ENCODE measurements around the gene SNAP23.
A peak's percentile ranks its signal among the peaks of the same experiment; 100 is the strongest.

Gene SNAP23

DNA sequence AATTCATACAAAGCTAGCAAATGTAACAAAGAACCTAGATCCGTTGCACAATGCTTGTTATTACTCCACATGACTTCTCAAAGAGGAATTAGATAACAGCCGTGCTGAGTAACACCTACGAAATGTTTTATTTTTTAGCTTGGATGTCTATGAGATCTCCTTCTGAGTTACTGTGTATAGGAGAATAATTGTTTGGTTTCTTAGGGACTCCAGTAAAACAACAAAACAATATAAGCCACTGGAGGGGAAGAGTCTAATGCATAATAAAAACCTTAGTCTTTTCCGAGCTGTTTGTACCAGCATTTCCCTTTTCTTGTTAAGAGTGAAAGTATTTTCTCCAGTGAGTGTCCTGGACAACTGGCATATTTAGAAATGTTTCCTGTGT is 15.6 kb downstream of the SNAP23 start:
- Histone ChIP-seq H3K36me3 (peaks cover 3% of the 10 kb centered on the region; the same call in 1 of the 2 replicates), H3K4me3 (ENCODE audit: low read depth, low read length) (no peak overlapping the region), H3K9me3 (no peaks in the 10 kb centered on the region), H3K27me3 (no peaks in the 10 kb centered on the region), H3K4me1 (no peaks in the 10 kb centered on the region)
- TF ChIP-seq, protein P1, sequence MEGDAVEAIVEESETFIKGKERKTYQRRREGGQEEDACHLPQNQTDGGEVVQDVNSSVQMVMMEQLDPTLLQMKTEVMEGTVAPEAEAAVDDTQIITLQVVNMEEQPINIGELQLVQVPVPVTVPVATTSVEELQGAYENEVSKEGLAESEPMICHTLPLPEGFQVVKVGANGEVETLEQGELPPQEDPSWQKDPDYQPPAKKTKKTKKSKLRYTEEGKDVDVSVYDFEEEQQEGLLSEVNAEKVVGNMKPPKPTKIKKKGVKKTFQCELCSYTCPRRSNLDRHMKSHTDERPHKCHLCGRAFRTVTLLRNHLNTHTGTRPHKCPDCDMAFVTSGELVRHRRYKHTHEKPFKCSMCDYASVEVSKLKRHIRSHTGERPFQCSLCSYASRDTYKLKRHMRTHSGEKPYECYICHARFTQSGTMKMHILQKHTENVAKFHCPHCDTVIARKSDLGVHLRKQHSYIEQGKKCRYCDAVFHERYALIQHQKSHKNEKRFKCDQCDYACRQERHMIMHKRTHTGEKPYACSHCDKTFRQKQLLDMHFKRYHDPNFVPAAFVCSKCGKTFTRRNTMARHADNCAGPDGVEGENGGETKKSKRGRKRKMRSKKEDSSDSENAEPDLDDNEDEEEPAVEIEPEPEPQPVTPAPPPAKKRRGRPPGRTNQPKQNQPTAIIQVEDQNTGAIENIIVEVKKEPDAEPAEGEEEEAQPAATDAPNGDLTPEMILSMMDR (IDR thresholded peaks at IDR 0.05; ENCODE audit: low read depth, low read length) = no peak
- no peak for DNase-seq

DNA sequence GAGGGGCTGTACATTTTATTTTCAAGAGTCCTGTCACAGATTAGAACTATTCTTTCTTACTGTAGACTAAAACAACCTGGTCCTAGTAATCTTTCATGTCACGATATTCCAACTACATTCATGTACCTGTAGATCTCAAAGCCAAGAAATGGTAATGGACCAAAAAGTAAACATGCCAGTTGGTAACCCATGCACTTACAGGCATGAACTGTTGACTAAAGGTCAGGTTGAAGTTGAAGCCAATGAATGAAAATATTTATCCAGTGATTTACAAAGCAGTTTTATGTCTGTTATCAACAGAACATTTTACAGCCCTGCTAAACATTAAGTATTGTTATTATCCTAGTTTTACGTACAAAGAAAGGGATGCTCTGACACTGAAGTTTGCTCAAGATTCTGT is 27.9 kb downstream of the SNAP23 start:
- TF ChIP-seq, protein P1 (IDR thresholded peaks at IDR 0.05; ENCODE audit: low read depth, low read length) = no peak
- H3K27me3 ChIP-seq = no peaks in the 10 kb centered on the region
- H3K4me1 ChIP-seq = no peaks in the 10 kb centered on the region
- peaks cover 4% of the 10 kb centered on the region; the same call in 1 of the 2 replicates for H3K36me3 ChIP-seq
- DNase-seq = no peak
- H3K9me3 ChIP-seq = no peaks in the 10 kb centered on the region
- H3K4me3 ChIP-seq (ENCODE audit: low read depth, low read length) = no peak overlapping the region

DNA sequence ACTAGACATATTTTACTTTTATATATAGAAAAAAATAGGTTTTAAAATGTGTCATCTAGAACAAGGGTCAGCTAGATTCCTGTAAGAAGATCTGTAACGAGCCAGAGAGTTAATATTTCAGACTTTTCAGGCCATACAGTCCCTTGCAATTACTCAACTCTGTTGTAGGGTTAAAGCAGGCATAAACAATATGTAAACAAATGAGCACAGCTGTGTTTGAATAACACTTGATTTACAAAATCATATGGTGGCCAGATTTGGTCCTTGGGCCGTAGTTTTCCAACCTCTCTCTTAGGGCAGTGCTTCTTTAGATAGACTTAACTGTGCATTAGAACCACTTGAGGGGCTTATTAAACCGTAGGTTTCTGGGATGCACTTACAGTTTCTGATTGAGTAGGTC is 33.5 kb downstream of the SNAP23 start:
- TF ChIP-seq, protein P1 (IDR thresholded peaks at IDR 0.05; ENCODE audit: low read depth, low read length) = no peak
- Histone ChIP-seq H3K4me1 (no peaks in the 10 kb centered on the region), H3K36me3 (peaks cover 7% of the 10 kb centered on the region), H3K27me3 (no peaks in the 10 kb centered on the region), H3K4me3 (ENCODE audit: low read depth, low read length) (no peak overlapping the region), H3K9me3 (no peaks in the 10 kb centered on the region; the same call in 1 of the 2 replicates)
- DNase-seq = no peak

DNA sequence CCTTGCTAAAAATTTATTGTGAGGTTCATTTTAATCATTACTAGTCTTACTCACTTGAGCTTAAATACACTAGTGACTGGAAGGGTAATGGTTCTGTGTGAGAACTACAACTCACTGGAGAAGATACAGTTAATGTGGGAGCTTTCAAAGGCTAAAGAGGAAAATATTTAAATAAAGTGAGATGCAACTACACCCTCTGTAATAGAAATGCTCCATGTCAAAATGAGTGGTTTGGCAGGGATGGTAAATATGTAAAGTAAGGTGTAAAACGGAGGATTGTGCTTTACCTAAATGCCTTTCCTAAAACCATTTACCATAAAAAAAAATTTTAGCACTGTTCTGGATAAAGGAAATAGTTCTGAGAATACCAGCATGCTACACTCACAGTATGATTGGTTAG is 37.8 kb downstream of the SNAP23 start:
- Histone ChIP-seq H3K36me3 (peaks cover 6% of the 10 kb centered on the region; the same call in 1 of the 2 replicates), H3K4me3 (ENCODE audit: low read depth, low read length) (no peak overlapping the region), H3K27me3 (no peaks in the 10 kb centered on the region), H3K4me1 (no peaks in the 10 kb centered on the region), H3K9me3 (no peaks in the 10 kb centered on the region; the same call in 1 of the 2 replicates)
- no peak for DNase-seq
- TF ChIP-seq, protein P1 (IDR thresholded peaks at IDR 0.05; ENCODE audit: low read depth, low read length) = no peak

DNA sequence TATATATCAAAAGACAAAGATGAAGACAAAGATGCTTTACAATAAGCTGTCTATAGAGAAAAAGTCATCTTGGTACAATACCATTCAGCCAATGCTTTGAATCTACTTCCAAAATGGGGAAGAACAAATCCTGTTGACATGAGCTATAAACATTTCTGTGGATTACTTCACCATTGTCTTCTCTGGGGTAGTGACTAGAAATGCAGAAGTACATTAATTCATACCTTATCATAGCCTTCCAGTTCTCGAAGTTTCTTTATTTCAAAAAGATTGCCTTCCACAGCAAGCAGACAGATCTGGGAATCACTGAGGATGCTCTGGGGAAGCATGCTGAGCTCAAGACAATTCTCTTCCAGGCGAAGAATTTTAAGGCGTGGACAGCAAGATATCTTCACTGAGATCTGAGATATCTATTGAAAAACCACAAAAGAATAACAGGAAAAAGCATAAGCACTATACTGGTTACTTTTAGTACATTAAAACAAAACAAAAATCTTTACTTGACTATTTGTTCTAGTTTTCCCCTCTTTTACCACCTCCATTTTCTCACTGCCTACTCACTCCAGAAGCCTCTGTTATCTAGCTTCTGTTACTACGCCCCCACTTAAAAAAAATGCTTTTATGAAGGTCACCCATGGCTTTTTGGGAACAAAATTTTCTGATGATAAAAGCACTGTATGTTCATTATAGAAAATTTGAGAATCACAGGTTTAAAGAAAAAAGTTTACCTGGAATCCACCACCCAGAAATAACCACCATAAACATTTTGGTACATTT is 49.6 kb downstream of the SNAP23 start:
- H3K4me1 ChIP-seq = no peaks in the 10 kb centered on the region
- no peak for DNase-seq
- peaks cover 2% of the 10 kb centered on the region; the same call in 1 of the 2 replicates for H3K36me3 ChIP-seq
- H3K27me3 ChIP-seq = no peaks in the 10 kb centered on the region
- no peak overlapping the region for H3K4me3 ChIP-seq (ENCODE audit: low read depth, low read length)
- TF ChIP-seq, protein P1 (IDR thresholded peaks at IDR 0.05; ENCODE audit: low read depth, low read length) = no peak
- H3K9me3 ChIP-seq = no peaks in the 10 kb centered on the region

DNA sequence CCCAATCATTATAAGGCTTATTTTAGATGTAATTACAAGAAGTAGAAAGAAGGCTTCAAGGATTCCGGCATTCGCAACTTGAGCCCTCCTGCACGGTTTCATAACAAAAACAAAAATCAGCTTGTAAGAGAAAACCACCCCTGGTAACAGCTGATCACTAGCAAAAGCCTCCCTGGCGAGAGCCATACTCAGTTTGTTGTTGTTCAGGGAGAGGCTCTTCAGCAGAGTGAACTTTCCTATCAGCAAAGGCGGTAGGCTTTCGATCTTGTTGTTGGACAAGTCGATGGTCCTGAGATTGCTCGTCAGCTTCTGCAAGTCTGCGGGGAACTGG is 52.4 kb downstream of the SNAP23 start:
- no peak for DNase-seq
- TF ChIP-seq, protein P1 (IDR thresholded peaks at IDR 0.05; ENCODE audit: low read depth, low read length) = no peak
- H3K4me1 ChIP-seq = no peaks in the 10 kb centered on the region

More for the DNA sequence above, 52.4 kb downstream of the SNAP23 start:
- peaks cover 2% of the 10 kb centered on the region; the same call in 1 of the 2 replicates for H3K36me3 ChIP-seq
- peak overlapping the region; percentile 94 for H3K4me3 ChIP-seq (ENCODE audit: low read depth, low read length)
- no peaks in the 10 kb centered on the region for H3K9me3 ChIP-seq
- no peaks in the 10 kb centered on the region for H3K27me3 ChIP-seq

Measured in BE2C (cell line).